Measurements from ENCODE around the gene NIPAL3.
"Not testable (repeated sequence)": the region's sequence is repeated elsewhere in the genome, so short reads cannot be mapped to it uniquely, and the experiment has no call there.

Gene NIPAL3

GRCh38 chr1:24425441-24425840, 9.8 kb downstream of the NIPAL3 start:
- no peak for DNase-seq

DNA sequence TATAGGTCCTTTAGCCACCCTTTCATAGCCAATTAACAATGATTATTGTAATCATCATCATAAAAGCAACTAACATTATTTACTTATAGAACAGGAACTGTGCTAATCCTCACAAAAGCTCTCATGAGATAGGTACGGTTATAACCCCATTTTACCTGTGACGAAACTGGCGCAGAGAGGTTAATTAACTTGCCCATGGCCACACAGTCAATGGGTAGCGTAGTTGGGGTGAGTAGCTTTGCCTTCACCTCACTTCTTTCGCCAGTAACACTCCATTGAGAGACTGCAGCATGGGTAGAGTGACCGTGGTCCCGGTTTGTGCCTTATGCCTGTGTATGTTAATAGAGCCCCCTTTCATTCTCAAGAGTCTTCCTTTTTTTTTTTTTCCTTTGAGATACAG, 10.3 kb downstream of the NIPAL3 start:
- DNase-seq, result no peak

DNA sequence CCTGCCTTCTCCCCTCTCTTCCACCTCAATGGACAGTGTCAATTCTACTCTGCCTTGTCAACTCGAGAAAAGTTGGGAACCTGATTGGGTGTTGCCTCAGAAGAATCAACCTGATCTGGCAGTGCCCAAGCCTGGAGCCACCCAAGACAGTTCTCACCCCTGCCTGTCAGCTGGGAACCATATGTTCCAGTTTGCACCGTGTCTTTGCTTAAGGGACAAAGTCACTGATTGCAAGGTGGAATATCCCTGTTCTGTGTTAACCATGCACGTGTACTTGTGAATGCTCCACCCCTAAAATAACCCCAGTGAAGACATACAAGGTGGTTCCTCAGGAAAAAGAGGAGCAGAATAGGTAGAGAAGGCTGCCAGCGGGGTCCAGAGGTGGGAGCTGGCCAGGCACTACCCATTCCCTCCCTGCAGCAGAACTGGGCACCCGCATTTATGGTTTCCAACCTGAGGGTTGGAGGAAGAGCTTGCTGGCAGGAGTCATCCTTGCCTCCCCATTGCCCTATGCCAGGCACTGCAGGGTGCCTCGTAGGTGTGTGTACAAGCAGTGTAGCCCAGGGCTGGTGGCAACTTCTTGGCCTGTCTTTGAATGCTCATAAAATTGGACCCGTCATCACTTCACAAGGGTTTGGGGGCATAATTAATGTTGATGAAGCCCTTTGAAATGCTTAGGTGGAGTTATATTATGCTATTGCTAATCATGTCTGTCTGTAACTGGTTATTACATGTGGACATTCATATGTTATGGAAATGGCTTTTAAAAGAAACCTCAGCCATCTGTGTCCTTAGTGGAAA, 11.3 kb downstream of the NIPAL3 start:
- DNase-seq, result no peak

DNA sequence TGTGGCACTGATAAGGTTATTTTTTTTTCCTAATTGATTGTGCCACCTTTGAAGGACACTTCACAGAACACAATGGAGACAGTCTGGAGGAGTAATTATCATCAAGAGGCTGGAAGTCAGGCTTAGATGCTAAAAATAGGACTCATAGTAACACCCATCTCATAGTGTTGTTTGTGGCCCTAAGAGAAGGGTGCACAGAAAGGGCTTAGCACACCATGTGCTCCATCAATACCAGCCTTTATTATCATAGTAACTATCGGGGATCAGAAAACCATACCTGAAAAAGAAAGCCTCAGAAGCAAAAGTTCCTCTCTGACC, 11.9 kb downstream of the NIPAL3 start:
- no peak for DNase-seq

- no peak for DNase-seq
Measured at GRCh38 chr1:24435782-24436365, 20.3 kb downstream of the NIPAL3 start.

- DNase-seq, result no peak
Measured at GRCh38 chr1:24437631-24438396, 22.2 kb downstream of the NIPAL3 start.

GRCh38 chr1:24438423-24438901, 22.9 kb downstream of the NIPAL3 start:
- no peak for DNase-seq

DNA sequence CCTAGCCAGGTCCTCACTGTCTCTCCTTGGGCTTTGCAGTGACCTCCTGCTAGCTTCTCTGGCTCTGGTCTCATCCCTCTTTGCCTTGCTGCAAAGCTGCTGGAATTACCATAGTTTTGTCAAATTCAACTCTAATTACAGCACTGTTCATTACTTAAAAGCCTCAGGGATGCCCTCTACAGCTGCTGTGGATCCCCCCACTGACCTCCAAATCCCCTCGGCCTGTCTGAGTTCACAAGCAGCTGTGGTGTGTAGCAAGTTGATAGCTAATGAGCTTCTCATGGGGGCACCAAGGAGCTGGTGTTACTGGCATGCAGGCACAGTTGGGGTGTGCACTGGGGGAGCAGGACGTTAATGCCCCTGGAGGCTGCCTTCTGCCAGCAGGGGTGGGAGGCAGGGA, 24.8 kb downstream of the NIPAL3 start:
- no peak for DNase-seq

- DNase-seq, result no peak
Measured at GRCh38 chr1:24441480-24441879, 25.9 kb downstream of the NIPAL3 start.

GRCh38 chr1:24441996-24442668, 26.5 kb downstream of the NIPAL3 start:
- DNase-seq, result no peak

- no peak for DNase-seq
Measured at GRCh38 chr1:24442764-24443163, 27.2 kb downstream of the NIPAL3 start.

DNA sequence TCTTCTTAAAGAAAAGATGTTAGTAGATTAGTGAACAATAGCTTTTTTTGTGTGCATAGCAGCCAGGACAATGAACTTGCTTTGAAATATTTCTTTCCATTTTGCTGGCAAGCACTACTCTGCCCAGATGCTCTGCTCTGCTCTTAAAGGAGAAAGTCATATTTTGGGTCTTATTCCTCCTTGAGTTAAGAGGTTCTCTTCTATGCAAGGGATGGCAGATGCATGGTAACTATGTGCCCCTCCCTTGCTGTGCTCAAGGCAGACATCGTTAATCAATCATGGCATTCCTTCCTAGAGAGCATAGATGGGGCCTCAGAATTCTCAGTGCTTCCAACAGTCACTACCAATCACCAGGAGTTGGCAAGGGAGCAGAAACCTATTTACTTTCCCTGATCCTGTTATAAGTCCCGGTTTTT, 27.6 kb downstream of the NIPAL3 start:
- no peak for DNase-seq

GRCh38 chr1:24446446-24446845, 30.8 kb downstream of the NIPAL3 start:
- not testable (repeated sequence) for DNase-seq

GRCh38 chr1:24450316-24450715, 34.7 kb downstream of the NIPAL3 start:
- no peak for DNase-seq

DNA sequence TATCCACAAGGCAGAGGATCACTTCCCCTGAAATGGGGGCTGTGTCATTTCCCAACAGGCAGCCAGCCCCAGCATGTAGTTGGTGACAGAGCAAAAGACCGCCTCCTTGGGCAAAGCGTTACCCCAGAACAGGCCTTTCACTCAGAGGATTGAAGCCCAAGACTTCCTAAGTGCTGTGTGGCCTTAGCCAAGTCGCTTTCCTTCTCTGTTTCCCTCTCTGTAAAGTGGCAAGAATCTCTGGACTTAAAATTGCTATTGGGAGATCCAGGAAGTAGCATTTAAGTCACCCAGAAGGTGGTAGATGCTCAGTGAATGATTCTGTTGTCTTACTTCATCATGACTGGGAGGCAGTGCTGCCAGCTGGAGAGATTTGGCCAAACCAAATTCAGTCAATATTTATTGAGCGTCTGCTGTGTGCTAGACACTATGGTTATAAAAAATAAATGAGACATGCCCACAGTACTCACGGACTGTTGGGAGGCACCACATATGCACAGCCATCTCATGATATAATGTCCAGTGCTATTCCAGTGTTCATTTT, 35.3 kb downstream of the NIPAL3 start:
- DNase-seq, result no peak

DNA sequence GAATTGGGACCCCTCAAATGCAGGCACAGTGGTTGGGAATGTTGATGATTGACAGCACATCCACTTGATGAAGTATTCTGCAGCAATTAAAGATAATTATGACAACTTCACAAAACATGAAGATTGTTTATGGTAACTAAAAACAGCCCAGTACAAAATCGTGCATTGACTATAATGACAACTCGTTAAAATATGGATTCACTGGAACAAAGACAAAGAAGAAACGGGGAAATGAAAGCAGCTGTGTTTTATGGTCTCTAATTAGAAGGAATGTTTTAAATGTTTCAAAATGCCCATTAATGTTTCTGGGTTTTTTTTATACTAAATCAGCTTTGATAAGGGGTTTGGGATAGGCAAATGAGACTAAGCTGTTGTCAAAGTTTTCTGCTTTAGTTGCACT, 36.1 kb downstream of the NIPAL3 start:
- no peak for DNase-seq

DNA sequence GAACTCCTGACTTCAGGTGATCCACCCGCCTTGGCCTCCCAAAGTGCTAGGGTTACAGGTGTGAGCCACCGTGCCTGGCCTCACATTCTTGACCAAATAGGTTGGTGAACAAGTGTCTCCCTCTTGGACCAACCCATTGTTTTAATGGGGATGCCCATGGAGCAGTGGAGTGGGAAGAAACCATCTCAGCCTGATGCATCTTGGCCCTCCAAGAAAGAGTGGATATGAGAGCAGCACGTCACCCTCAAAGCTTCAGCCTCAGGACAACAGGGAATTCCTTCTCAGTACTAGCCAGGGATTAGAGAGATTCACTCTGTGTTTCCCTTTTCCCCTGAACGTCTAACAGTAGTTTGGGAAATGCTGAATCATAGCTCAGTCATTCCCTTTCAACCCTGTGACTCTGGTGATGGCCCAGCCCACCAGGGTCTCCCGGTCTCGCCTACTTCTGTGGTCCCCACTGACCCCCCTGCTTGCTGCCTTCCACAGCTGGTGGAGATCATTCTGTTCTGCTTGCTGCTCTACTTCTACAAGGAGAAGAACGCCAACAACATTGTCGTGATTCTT, 37.4 kb downstream of the NIPAL3 start:
- no peak for DNase-seq

DNA sequence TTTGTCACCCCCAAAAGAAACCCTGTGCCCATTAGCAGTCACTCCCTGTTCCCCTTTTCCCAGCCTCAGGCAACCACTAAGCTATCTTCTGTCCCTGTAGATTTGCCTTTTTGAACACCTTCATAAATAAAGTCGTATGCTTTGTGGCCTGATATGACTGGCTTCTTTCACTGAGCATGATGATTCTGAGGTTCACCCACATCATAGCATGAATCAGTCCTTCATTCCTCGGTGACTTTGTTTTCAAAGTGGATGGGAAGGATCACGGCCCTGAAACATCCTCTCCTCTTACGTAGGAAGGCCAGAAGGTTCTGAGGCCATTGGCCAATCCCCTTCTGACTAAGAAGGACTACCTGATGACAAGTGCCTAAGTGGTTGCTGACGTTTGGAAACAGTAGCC, 39.1 kb downstream of the NIPAL3 start:
- no peak for DNase-seq

DNA sequence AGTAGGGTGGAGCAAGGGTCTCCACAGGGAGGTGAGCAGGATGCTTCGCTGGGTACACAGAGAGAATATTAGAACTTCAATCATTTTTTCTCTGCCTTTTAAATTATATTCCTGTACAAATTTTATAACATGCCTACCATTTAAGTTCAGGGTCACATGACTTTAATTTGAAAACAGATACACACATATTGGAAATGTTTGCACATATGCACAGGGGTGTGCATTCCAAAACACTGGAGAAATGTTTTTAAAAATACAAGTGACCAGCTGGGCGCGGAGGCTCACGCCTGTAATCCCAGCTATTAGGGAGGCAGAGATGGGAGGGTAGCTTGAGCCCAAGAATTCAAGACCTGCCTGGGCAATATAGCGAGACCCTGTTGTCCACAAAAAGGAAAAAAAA, 39.7 kb downstream of the NIPAL3 start:
- DNase-seq, result no peak

GRCh38 chr1:24457866-24458265, 42.3 kb downstream of the NIPAL3 start:
- DNase-seq, result no peak

DNA sequence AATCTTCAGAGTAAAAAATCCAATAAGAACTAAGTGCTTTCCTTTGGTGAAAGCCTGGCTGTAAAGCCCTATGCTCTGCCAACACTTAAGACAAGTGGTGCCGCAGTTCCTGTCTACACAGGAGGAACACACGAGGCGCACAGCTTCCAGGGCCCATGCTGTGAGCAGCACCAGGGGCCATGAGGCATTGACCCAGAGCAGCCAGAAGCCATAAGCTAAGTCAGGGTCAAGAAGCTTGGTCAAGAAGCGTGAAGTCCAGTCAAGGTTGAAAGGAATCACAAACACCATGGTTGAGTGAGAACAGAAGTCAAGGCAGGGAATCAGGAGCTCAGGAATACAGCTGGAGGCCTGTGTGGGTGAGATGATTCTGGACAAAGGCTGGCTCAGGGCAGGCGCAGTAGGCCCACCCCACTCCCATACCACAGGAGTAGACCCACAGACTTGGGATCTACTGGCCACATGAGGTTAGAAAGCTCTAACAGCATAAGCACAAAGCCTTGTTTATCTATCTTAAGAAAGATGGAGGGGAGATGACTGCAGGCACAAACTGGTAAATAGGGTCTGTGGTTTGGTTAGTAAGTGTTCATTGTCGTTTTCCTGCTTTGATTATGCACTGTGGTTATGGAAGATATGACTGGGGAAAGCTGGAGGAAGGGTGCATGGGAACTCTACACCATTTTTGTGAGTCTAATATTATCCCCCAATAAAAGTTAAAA, 44.1 kb downstream of the NIPAL3 start:
- no peak for DNase-seq

DNA sequence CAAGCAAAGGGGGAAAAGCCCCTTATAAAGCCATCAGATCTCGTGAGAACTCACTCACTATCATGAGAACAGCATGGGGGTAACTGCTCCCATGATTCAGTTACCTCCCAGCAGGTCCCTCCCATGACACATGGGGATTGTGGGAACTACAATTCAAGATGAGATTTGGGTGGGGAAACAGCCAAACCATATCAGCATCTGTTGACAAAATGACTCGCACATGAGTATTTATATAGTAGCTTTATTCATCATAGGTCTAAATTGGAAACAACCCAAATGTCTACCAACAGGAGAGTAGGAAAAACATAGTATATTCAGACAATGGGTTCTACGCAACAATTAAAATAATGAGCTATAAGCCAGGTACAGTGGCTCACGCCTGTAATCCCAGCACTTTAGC, 46.5 kb downstream of the NIPAL3 start:
- DNase-seq, result not testable (repeated sequence)

Measured in activated CD4-positive, alpha-beta T cell treated with anti-CD3 and anti-CD28 coated beads, Interleukin-2, amount 50 U/mL, for 48 hours (primary cell).